SH-SY5Y (cell line): ENCODE results near the gene KRT85.

Source experiments
- GATA2 ChIP-seq: IDR thresholded peaks from 2 replicates; pipeline ENCODE4 v1.6.1; 2011; ENCODE audit warnings: mild to moderate bottlenecking, low read depth, low read length
- GATA3 ChIP-seq: IDR thresholded peaks from 2 replicates; pipeline ENCODE4 v1.6.1; 2011; ENCODE audit warnings: low read depth, mild to moderate bottlenecking, low read length, moderate library complexity

- TF ChIP-seq GATA3, result no peak
- TF ChIP-seq GATA2, result no peak
These were observed 2.3 kb downstream of the KRT85 start for GRCh38 chr12:52364901-52365489.
